Smooth muscle cell (in vitro differentiated cells): Measurements from ENCODE around the gene CENPV. TPM values are rescaled to one million over a fixed set of nuclear protein-coding genes. Genes with fewer than 3 reads are reported as not detected.

Source experiments
- DNase-seq: peaks from one replicate; lab custom pipeline; 2025; ENCODE audit not compliant: unreplicated experiment; lab: John Stamatoyannopoulos, UW
- H2AFZ ChIP-seq: fragments of 200-600 bp; sonication (generic); 2 replicates; pipeline ENCODE4 v1.6.0; 2016; ENCODE audit warnings: antibody characterized with exemption, low read depth, mild to moderate bottlenecking
- H3F3A ChIP-seq: fragments of 200-600 bp; sonication (generic); 2 replicates; pipeline ENCODE4 v1.6.0; 2017; ENCODE audit warnings: antibody characterized with exemption, low read depth
- H3K27ac ChIP-seq: fragments of 200-600 bp; sonication (generic); 2 replicates; pipeline ENCODE4 v1.5.1; 2016; ENCODE audit warnings: low read depth, mild to moderate bottlenecking
- H3K27me3 ChIP-seq: fragments of 200-600 bp; sonication (generic); 2 replicates; pipeline ENCODE4 v1.6.1; 2016; ENCODE audit warnings: low read depth, mild to moderate bottlenecking
- H3K36me3 ChIP-seq: fragments of 200-600 bp; sonication (generic); 2 replicates; pipeline ENCODE4 v1.5.1; 2016; ENCODE audit warnings: low read depth
- H3K4me1 ChIP-seq: fragments of 200-600 bp; sonication (generic); 2 replicates; pipeline ENCODE4 v1.5.1; 2016; ENCODE audit warnings: low read depth
- H3K4me2 ChIP-seq: fragments of 200-600 bp; sonication (generic); 2 replicates; pipeline ENCODE4 v1.6.0; 2016; ENCODE audit warnings: mild to moderate bottlenecking
- H3K4me3 ChIP-seq: fragments of 200-600 bp; sonication (generic); 2 replicates; pipeline ENCODE4 v1.5.1; 2016; ENCODE audit warnings: mild to moderate bottlenecking
- H3K79me2 ChIP-seq: fragments of 200-600 bp; sonication (generic); 2 replicates; pipeline ENCODE4 v1.6.0; 2016; ENCODE audit warnings: low read depth, mild to moderate bottlenecking
- H3K9ac ChIP-seq: fragments of 200-600 bp; sonication (generic); 2 replicates; pipeline ENCODE4 v1.6.0; 2016; ENCODE audit warnings: low read depth
- H3K9me3 ChIP-seq: fragments of 200-600 bp; sonication (generic); replicated peaks from 2 replicates; pipeline ENCODE4 v1.5.1; 2016; ENCODE audit warnings: low read depth
- H4K20me1 ChIP-seq: fragments of 200-600 bp; sonication (generic); 2 replicates; pipeline ENCODE4 v1.6.0; 2016; ENCODE audit warnings: low read depth
- WGBS: methylation state at CpG from one replicate; pipeline ENCODE4 v1.1.7; 2016; ENCODE audit warnings: low lambda C conversion rate; 5-methylcytosine and 5-hydroxymethylcytosine counted together
- polyA plus RNA-seq: library from polyadenylated mRNA; unstranded; fragments of >200 nt; fragmentation: Nextera tagmentation; extraction: Ambion mirVana; gene quantifications from 2 replicates; pipeline ENCODE4 v1.2.1, GENCODE V29; 2016
- total RNA-seq: library from RNA; depleted of rRNA; stranded (reverse); fragments of >200 nt; gene quantifications from 2 replicates; pipeline ENCODE4 v1.2.3, GENCODE V29; 2014
- TF ChIP-seq, protein P1 (sequence below): fragments of 200-600 bp; sonication (generic); IDR thresholded peaks from 2 replicates; pipeline ENCODE4 v1.5.1; 2017; ENCODE audit warnings: borderline replicate concordance, mild to moderate bottlenecking, antibody characterized with exemption; ENCODE audit not compliant: insufficient read depth, poor library complexity, severe bottlenecking

The CENPV gene
- total and polyA plus RNA-seq, 2 experiments from 2014 or later, result 17.5 to 44.5 TPM

DNA sequence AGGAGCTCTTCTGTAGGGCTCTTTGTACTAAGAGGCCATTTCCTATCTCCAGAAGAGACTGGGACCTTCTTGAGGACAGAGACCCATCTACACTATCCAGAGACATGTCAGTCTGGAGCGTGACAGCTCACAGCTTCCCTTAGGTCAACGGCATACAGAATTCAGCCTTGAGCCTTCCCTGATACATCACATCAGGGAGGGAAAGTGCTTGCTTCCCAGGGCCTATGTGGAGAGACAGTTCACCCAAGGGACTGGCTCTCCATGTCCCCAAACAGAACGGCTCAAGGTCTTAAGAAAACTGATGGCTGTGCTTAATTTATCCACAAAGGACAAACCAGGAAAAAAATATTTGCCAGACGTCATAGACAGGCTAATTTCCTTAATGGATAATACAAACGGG lies 7.7 kb downstream of the CENPV start:
- H3K27ac ChIP-seq, result no peak overlapping the region
- H3K9me3 ChIP-seq, result no peaks in the 10 kb centered on the region
- H3K36me3 ChIP-seq, result no peaks in the 10 kb centered on the region
- no peaks in the 10 kb centered on the region for H3K27me3 ChIP-seq
- WGBS, result 92% methylated on average over 5 of the region's 5 CpGs
- no peaks in the 10 kb centered on the region for H3K4me1 ChIP-seq
- no peak overlapping the region for H3K4me2 ChIP-seq
- no peak for DNase-seq
- TF ChIP-seq, protein P1, sequence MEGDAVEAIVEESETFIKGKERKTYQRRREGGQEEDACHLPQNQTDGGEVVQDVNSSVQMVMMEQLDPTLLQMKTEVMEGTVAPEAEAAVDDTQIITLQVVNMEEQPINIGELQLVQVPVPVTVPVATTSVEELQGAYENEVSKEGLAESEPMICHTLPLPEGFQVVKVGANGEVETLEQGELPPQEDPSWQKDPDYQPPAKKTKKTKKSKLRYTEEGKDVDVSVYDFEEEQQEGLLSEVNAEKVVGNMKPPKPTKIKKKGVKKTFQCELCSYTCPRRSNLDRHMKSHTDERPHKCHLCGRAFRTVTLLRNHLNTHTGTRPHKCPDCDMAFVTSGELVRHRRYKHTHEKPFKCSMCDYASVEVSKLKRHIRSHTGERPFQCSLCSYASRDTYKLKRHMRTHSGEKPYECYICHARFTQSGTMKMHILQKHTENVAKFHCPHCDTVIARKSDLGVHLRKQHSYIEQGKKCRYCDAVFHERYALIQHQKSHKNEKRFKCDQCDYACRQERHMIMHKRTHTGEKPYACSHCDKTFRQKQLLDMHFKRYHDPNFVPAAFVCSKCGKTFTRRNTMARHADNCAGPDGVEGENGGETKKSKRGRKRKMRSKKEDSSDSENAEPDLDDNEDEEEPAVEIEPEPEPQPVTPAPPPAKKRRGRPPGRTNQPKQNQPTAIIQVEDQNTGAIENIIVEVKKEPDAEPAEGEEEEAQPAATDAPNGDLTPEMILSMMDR, result no peak
- peaks cover 3% of the 10 kb centered on the region for H3K79me2 ChIP-seq
- no peak overlapping the region for H3K9ac ChIP-seq
- H3F3A ChIP-seq, result no peaks in the 10 kb centered on the region
- no peak overlapping the region for H3K4me3 ChIP-seq
- no peak overlapping the region for H2AFZ ChIP-seq
- no peaks in the 10 kb centered on the region for H4K20me1 ChIP-seq

DNA sequence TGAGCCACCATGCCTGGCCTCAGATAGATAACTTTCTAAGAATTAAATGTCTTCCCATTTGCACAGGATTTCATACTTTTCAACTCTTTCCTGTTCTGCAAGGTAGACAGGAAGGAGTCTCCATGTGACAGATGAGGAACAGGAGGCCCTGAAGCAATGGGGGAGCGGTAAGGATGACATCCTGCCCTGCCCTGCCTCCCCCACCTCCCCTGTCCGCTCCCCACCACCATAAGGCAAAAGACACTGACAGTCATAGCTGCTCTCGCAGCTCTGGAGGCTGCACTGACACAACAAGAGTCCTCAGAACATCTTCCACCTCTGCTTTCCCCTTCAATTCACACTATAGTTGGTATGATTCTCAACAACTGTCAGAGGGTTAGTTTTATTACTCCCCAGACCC lies 9.7 kb downstream of the CENPV start:
- Histone ChIP-seq H3K79me2 (no peaks in the 10 kb centered on the region), H2AFZ (no peak overlapping the region), H4K20me1 (no peaks in the 10 kb centered on the region), H3K27ac (no peak overlapping the region), H3K9me3 (no peaks in the 10 kb centered on the region), H3F3A (no peaks in the 10 kb centered on the region), H3K4me3 (no peak overlapping the region), H3K36me3 (no peaks in the 10 kb centered on the region), H3K9ac (no peak overlapping the region), H3K4me2 (no peak overlapping the region), H3K27me3 (no peaks in the 10 kb centered on the region), H3K4me1 (no peaks in the 10 kb centered on the region)
- DNase-seq, result no peak
- WGBS, result 100% methylated on average over 3 of the region's 3 CpGs
- TF ChIP-seq, protein P1, result no peak

DNA sequence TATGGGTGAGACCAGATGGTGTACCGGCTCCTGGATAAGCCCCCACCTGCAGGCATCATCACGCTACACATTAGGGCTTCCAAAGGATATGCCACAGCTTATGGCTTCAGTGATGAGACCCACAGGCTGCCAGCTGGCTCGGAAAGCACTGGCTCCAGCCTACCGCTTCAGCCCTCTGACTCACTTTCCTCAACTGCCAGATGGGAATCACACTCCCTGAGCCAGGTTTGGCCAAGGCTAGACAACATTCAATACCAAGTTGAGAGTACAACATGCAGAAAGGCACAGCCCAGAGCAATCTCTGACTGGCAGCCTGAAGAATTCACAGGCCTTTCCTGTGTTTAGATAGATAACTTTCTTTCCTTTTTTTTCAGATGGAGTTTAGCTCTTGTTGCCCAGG lies 10.3 kb downstream of the CENPV start:
- no peaks in the 10 kb centered on the region for H3K36me3 ChIP-seq
- no peaks in the 10 kb centered on the region for H4K20me1 ChIP-seq

DNA sequence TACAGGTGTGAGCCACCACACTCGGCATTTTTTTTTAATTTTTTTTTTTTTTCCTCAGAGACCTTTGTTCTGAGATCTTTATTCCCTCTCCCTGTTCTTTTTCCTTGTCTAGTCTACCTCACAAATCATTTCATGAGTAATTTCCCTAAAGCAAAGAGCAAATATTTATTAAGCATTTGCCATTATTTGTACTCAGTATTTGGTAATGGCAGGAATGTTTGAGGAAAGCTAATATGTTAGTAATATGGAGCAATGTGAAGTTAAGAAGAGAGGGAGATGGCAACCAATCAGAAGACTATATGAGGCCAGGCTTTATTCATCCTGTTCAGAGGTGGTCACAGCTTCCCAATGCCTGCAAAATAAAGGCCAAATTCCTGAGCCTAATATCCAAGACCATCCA lies 13.3 kb downstream of the CENPV start:
- no peaks in the 10 kb centered on the region for H3K36me3 ChIP-seq
- WGBS, result 100% methylated on average over 1 of the region's 1 CpG
- H3K27ac ChIP-seq, result no peak overlapping the region
- no peaks in the 10 kb centered on the region for H3K4me1 ChIP-seq
- no peak overlapping the region for H3K4me3 ChIP-seq
- no peaks in the 10 kb centered on the region for H3K9me3 ChIP-seq
- no peaks in the 10 kb centered on the region for H3K27me3 ChIP-seq
- no peaks in the 10 kb centered on the region for H3F3A ChIP-seq
- no peak overlapping the region for H3K9ac ChIP-seq
- no peaks in the 10 kb centered on the region for H3K79me2 ChIP-seq
- H2AFZ ChIP-seq, result no peak overlapping the region
- H4K20me1 ChIP-seq, result no peaks in the 10 kb centered on the region
- TF ChIP-seq, protein P1, result no peak
- DNase-seq, result no peak
- H3K4me2 ChIP-seq, result no peak overlapping the region

More for the DNA sequence above, 10.3 kb downstream of the CENPV start:
- no peak for DNase-seq
- H3K79me2 ChIP-seq, result no peaks in the 10 kb centered on the region
- H3K9me3 ChIP-seq, result no peaks in the 10 kb centered on the region
- H2AFZ ChIP-seq, result no peak overlapping the region
- H3K27ac ChIP-seq, result no peak overlapping the region
- TF ChIP-seq, protein P1, result no peak
- H3K4me3 ChIP-seq, result no peak overlapping the region
- H3F3A ChIP-seq, result no peaks in the 10 kb centered on the region
- WGBS, result 95% methylated on average over 4 of the region's 4 CpGs
- H3K9ac ChIP-seq, result no peak overlapping the region
- H3K27me3 ChIP-seq, result no peaks in the 10 kb centered on the region
- no peaks in the 10 kb centered on the region for H3K4me1 ChIP-seq
- H3K4me2 ChIP-seq, result no peak overlapping the region
